HCT116 (cell line): Measurements from ENCODE around the gene UBE2V1.
"Not testable (repeated sequence)": the region's sequence is repeated elsewhere in the genome, so short reads cannot be mapped to it uniquely, and the experiment has no call there.

ENCODE experiments used
- EGR1 ChIP-seq: IDR thresholded peaks from 2 replicates; pipeline ENCODE4 v1.6.1; 2012; ENCODE audit warnings: low read depth
- EZH2 ChIP-seq: fragments of 200-600 bp; sonication (generic); IDR thresholded peaks from 2 replicates; pipeline ENCODE4 v1.6.1; 2017; ENCODE audit warnings: antibody characterized with exemption, mixed run types
- POLR2A ChIP-seq: IDR thresholded peaks from 2 replicates; pipeline ENCODE4 v1.7.0; 2011; ENCODE audit warnings: borderline replicate concordance; ENCODE audit not compliant: insufficient read depth, insufficient read length; ENCODE audit errors: extremely low read depth
- SP1 ChIP-seq: IDR thresholded peaks from 2 replicates; pipeline ENCODE4 v1.6.1; 2012; ENCODE audit warnings: low read depth
- TCF7L2 ChIP-seq: IDR thresholded peaks from 2 replicates; pipeline ENCODE4 v1.7.0; 2011; ENCODE audit warnings: borderline replicate concordance, inconsistent platforms; ENCODE audit not compliant: insufficient read depth, insufficient read length; ENCODE audit errors: extremely low read depth
- TF ChIP-seq, protein P1 (sequence below): IDR thresholded peaks from 2 replicates; pipeline ENCODE4 v1.6.1; 2012
- TF ChIP-seq, protein P2 (sequence below), 3 experiments: fragments of 200-600 bp in 1 of 3; sonication (generic) in 1 of 3; IDR thresholded peaks in 2 of 3; conservative IDR thresholded peaks in 1 of 3; 2 replicates each; pipeline ENCODE4 v1.5.1; 2012 to 2017; ENCODE audit warnings: low read depth in 2 of 3, low read length in 2 of 3, antibody characterized with exemption in 1 of 3, borderline replicate concordance in 1 of 3, control low read depth in 1 of 3, mild to moderate bottlenecking in 1 of 3, mixed read lengths in 1 of 3, mixed run types in 1 of 3, moderate library complexity in 1 of 3; ENCODE audit not compliant: insufficient read depth in 1 of 3
- TF ChIP-seq, protein P3 (sequence below): IDR thresholded peaks from 2 replicates; pipeline ENCODE4 v1.6.1; 2012; ENCODE audit warnings: low read depth

- not testable (repeated sequence) for TF ChIP-seq TCF7L2, EGR1, EZH2, POLR2A
- TF ChIP-seq SP1: peak; percentile 69
- TF ChIP-seq, protein P1, sequence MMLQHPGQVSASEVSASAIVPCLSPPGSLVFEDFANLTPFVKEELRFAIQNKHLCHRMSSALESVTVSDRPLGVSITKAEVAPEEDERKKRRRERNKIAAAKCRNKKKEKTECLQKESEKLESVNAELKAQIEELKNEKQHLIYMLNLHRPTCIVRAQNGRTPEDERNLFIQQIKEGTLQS: not testable (repeated sequence)
- TF ChIP-seq, protein P2, sequence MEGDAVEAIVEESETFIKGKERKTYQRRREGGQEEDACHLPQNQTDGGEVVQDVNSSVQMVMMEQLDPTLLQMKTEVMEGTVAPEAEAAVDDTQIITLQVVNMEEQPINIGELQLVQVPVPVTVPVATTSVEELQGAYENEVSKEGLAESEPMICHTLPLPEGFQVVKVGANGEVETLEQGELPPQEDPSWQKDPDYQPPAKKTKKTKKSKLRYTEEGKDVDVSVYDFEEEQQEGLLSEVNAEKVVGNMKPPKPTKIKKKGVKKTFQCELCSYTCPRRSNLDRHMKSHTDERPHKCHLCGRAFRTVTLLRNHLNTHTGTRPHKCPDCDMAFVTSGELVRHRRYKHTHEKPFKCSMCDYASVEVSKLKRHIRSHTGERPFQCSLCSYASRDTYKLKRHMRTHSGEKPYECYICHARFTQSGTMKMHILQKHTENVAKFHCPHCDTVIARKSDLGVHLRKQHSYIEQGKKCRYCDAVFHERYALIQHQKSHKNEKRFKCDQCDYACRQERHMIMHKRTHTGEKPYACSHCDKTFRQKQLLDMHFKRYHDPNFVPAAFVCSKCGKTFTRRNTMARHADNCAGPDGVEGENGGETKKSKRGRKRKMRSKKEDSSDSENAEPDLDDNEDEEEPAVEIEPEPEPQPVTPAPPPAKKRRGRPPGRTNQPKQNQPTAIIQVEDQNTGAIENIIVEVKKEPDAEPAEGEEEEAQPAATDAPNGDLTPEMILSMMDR (IDR thresholded peaks at IDR 0.05 in 2 of 3, conservative IDR thresholded peaks at IDR 0.05 in 1 of 3; ENCODE audit: borderline replicate concordance in 1 of 3, insufficient read depth in 1 of 3, low read depth in 2 of 3, low read length in 2 of 3): not testable (repeated sequence)
- TF ChIP-seq, protein P3, sequence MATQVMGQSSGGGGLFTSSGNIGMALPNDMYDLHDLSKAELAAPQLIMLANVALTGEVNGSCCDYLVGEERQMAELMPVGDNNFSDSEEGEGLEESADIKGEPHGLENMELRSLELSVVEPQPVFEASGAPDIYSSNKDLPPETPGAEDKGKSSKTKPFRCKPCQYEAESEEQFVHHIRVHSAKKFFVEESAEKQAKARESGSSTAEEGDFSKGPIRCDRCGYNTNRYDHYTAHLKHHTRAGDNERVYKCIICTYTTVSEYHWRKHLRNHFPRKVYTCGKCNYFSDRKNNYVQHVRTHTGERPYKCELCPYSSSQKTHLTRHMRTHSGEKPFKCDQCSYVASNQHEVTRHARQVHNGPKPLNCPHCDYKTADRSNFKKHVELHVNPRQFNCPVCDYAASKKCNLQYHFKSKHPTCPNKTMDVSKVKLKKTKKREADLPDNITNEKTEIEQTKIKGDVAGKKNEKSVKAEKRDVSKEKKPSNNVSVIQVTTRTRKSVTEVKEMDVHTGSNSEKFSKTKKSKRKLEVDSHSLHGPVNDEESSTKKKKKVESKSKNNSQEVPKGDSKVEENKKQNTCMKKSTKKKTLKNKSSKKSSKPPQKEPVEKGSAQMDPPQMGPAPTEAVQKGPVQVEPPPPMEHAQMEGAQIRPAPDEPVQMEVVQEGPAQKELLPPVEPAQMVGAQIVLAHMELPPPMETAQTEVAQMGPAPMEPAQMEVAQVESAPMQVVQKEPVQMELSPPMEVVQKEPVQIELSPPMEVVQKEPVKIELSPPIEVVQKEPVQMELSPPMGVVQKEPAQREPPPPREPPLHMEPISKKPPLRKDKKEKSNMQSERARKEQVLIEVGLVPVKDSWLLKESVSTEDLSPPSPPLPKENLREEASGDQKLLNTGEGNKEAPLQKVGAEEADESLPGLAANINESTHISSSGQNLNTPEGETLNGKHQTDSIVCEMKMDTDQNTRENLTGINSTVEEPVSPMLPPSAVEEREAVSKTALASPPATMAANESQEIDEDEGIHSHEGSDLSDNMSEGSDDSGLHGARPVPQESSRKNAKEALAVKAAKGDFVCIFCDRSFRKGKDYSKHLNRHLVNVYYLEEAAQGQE: not testable (repeated sequence)
Observed at GRCh38 chr20:50103464-50104107, 9.4 kb downstream of the UBE2V1 start.
